Spleen (tissue), 13 donors: Measurements from ENCODE around the gene IKBKG. TPM values are rescaled to one million over a fixed set of nuclear protein-coding genes. Genes with fewer than 3 reads are reported as not detected.
"Not testable (repeated sequence)": the region's sequence is repeated elsewhere in the genome, so short reads cannot be mapped to it uniquely, and the experiment has no call there.

Experiments
- DNase-seq: peaks from one replicate; pipeline ENCODE4 v3.0.0-alpha.2; 2020
- H3K27ac ChIP-seq, 8 donors: fragments of 200-600 bp; sonication (generic) in 7 of 8; 1 replicate in 4 of 8; 2 replicates in 4 of 8; pipeline versions ENCODE4 v1.5.0 to v1.8.0; 2016 to 2021; ENCODE audit warnings: inconsistent platforms in 4 of 8, mild to moderate bottlenecking in 4 of 8, moderate library complexity in 1 of 8
- H3K27me3 ChIP-seq, 7 donors: fragments of 200-600 bp; sonication (generic) in 6 of 7; replicated peaks in 1 of 7; 1 replicate in 4 of 7; 2 replicates in 3 of 7; pipeline versions ENCODE4 v1.5.0 to v1.8.0; 2016 to 2021; ENCODE audit warnings: inconsistent platforms in 3 of 7, mild to moderate bottlenecking in 1 of 7
- H3K36me3 ChIP-seq, 6 donors: fragments of 200-600 bp; sonication (generic) in 5 of 6; 1 replicate in 4 of 6; 2 replicates in 2 of 6; pipeline versions ENCODE4 v1.5.0 to v1.8.0; 2016 to 2021; ENCODE audit warnings: inconsistent platforms in 2 of 6
- H3K4me1 ChIP-seq, 6 donors: fragments of 200-600 bp; sonication (generic) in 5 of 6; 1 replicate in 3 of 6; 2 replicates in 3 of 6; pipeline versions ENCODE4 v1.5.0 to v1.8.0; 2016 to 2021; ENCODE audit warnings: inconsistent platforms in 3 of 6
- H3K4me3 ChIP-seq, 8 donors: fragments of 200-600 bp; sonication (generic) in 7 of 8; 1 replicate in 4 of 8; 2 replicates in 4 of 8; pipeline versions ENCODE4 v1.5.0 to v1.8.0; 2016 to 2021; ENCODE audit warnings: inconsistent platforms in 4 of 8, mild to moderate bottlenecking in 4 of 8, moderate library complexity in 2 of 8
- H3K9me3 ChIP-seq, 8 donors: fragments of 200-600 bp; sonication (generic) in 7 of 8; 1 replicate in 4 of 8; 2 replicates in 4 of 8; pipeline versions ENCODE4 v1.5.0 to v1.8.0; 2016 to 2021; ENCODE audit warnings: inconsistent platforms in 4 of 8
- POLR2A ChIP-seq, 3 donors: fragments of 450-650 bp; IDR thresholded peaks; one replicate each; pipeline ENCODE4 v1.5.1; 2017; ENCODE audit warnings: antibody characterized with exemption in 3 of 3, mild to moderate bottlenecking in 1 of 3
- POLR2AphosphoS5 ChIP-seq, 3 donors: sonication (generic); formaldehyde crosslinking; IDR thresholded peaks; one replicate each; pipeline ENCODE4 v1.5.1; 2017; ENCODE audit warnings: antibody characterized with exemption in 3 of 3
- WGBS, 5 donors: extraction: QIAGEN DNeasy Blood & Tissue Kit in 3 of 5; methylation state at CpG; one replicate each; pipeline versions ENCODE4 v1.1.5 to v1.1.7; 2013 to 2018; 5-methylcytosine and 5-hydroxymethylcytosine counted together
- intact Hi-C: fragments of 100-400 bp; cut with DNase I; formaldehyde crosslinking; loops from one replicate; pipeline ENCODE4 v1.15.0; 2023; ENCODE audit warnings: low total_unique reads
- long read RNA-seq, 2 donors: transcript quantifications; one replicate each; lab custom pipeline, GENCODE V29; 2026
- polyA plus RNA-seq, 3 donors: library from polyadenylated mRNA; stranded (reverse); fragments of 200-250 nt; gene quantifications; one replicate each; pipeline ENCODE4 v1.2.1, GENCODE V29; 2013
- total RNA-seq, 7 donors: library from RNA; depleted of rRNA in 3 of 7; stranded (reverse); fragments of >200 nt in 3 of 7; fragmentation: NEBNext Ultra II Directional in 4 of 7; extraction: Animal tissue kit (Norgen Biotek cat#: 25700) in 4 of 7; gene quantifications; one replicate each; pipeline versions ENCODE4 v1.1.0 to v1.2.1, GENCODE V29; 2016 to 2021
- TF ChIP-seq, protein P1 (sequence below), 11 experiments: fragments of 200-600 bp in 7 of 11; fragments of 450-650 bp in 4 of 11; sonication (generic) in 4 of 11; IDR thresholded peaks in 8 of 11; conservative IDR thresholded peaks in 3 of 11; 1 replicate in 7 of 11; 2 replicates in 4 of 11; pipeline versions ENCODE4 v1.4.0 to v1.8.0; 2016 to 2021; ENCODE audit warnings: antibody characterized with exemption in 11 of 11, inconsistent platforms in 4 of 11, mild to moderate bottlenecking in 1 of 11
- donor health status: healthy with polysubstance abuse.
- donor health status: DM: no; HTN: no; CAD: no; lungs with moderate emphysema.
- donor health status: DM: no; HTN: no; CAD: no.
- donor health status: Bipolar disorder and iron deficiency.
- donor health status: healthy.
- donor health status: DM: no; HTN: no; CAD: no.
- donor health status: DM: yes; HTN: yes; CAD: no.

Gene IKBKG, protein sequence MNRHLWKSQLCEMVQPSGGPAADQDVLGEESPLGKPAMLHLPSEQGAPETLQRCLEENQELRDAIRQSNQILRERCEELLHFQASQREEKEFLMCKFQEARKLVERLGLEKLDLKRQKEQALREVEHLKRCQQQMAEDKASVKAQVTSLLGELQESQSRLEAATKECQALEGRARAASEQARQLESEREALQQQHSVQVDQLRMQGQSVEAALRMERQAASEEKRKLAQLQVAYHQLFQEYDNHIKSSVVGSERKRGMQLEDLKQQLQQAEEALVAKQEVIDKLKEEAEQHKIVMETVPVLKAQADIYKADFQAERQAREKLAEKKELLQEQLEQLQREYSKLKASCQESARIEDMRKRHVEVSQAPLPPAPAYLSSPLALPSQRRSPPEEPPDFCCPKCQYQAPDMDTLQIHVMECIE
- total RNA-seq (10 to 100 TPM; 18.9 to 66.6 (median 39.1) TPM), polyA plus RNA-seq (10 to 100 TPM; 21.5 to 52.8 (median 49.9) TPM)
- long read RNA-seq, donor 1, transcript IKBKG-206 (10 exons, 2,299 nt), result major isoform, 6 of 8 reads
- long read RNA-seq, donor 1, partial matches to known transcripts, result 0 of 8 reads
- long read RNA-seq, donor 1, other reads (novel, unspliced or antisense), result 0 of 8 reads
- long read RNA-seq, donor 2, transcript IKBKG-206 (10 exons, 2,299 nt), result major isoform, 5 of 7 reads
- long read RNA-seq, donor 2, partial matches to known transcripts, result 0 of 7 reads
- long read RNA-seq, donor 2, other reads (novel, unspliced or antisense), result 0 of 7 reads

DNA sequence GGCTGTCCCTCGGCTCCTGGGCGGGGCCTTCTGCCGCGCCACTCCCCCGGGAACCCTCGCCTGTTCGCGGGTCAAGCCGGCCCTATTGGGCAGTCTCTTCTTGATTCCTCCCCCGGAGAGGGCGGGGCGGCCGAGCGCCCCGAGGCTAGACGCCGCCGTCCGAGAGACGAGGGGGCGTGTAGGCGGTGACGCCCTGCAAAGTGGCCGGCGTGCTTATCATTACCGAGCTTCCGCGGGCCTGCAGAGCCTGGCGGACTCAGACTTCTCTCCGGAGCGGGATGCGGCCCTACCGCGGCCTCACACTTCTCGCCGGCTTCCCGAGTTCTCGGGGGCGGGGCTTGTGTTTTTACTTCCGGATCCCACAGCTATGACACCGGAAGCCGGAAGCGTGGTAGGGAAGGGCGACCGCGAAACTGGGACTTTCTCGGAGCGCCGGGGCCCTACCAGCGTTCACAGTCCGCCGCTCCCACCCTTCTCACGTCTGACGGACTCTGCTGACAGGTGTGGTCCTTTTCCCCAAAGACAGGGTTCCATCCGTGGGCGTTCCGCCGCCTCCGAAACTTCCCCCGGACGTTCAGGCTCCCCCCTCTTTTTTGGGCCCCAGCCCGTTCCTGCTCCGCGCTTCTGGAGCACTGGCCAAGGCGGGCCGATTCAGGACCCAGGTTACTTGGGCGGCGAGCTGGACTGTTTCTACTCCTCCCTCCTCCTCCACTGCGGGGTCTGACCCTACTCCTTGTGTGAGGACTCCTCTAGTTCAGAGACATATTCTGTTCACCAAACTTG, at the start of gene IKBKG:
Gene IKBKG, plus strand, starts transcription at position 376 of the 783 bp plus-strand sequence. CDS start 4,383 bp downstream, outside the sequence.
- WGBS, 5 donors, result 0 to 58% (median 0%) methylated on average over 11 to 69 of the region's 69 CpGs
- intact Hi-C loops, result no loop called here
- Histone ChIP-seq H3K27ac (peak within 1 kb of the TSS; percentile 82 to 97 (median 92)), H3K27me3 (no peaks in the 10 kb centered on the region), H3K4me1 (peaks cover 11 to 78% (median 57%) of the 10 kb centered on the region in 6 donors), H3K4me3 (peak within 1 kb of the TSS; percentile 53 to 81 (median 66)), H3K9me3 (no peaks in the 10 kb centered on the region), H3K36me3 (peaks cover 0 to 28% (median 0%) of the 10 kb centered on the region in 6 donors)
- DNase-seq, result no peak
- peak; percentile 74 to 87 (median 74) for TF ChIP-seq POLR2AphosphoS5 (IDR thresholded peaks at IDR 0.05)
- TF ChIP-seq POLR2A (IDR thresholded peaks at IDR 0.05), result peak in 2 of 3 donors; percentile 6 to 40
- TF ChIP-seq, protein P1, sequence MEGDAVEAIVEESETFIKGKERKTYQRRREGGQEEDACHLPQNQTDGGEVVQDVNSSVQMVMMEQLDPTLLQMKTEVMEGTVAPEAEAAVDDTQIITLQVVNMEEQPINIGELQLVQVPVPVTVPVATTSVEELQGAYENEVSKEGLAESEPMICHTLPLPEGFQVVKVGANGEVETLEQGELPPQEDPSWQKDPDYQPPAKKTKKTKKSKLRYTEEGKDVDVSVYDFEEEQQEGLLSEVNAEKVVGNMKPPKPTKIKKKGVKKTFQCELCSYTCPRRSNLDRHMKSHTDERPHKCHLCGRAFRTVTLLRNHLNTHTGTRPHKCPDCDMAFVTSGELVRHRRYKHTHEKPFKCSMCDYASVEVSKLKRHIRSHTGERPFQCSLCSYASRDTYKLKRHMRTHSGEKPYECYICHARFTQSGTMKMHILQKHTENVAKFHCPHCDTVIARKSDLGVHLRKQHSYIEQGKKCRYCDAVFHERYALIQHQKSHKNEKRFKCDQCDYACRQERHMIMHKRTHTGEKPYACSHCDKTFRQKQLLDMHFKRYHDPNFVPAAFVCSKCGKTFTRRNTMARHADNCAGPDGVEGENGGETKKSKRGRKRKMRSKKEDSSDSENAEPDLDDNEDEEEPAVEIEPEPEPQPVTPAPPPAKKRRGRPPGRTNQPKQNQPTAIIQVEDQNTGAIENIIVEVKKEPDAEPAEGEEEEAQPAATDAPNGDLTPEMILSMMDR (IDR thresholded peaks at IDR 0.05 in 8 of 11, conservative IDR thresholded peaks at IDR 0.05 in 3 of 11), result no peak

DNA sequence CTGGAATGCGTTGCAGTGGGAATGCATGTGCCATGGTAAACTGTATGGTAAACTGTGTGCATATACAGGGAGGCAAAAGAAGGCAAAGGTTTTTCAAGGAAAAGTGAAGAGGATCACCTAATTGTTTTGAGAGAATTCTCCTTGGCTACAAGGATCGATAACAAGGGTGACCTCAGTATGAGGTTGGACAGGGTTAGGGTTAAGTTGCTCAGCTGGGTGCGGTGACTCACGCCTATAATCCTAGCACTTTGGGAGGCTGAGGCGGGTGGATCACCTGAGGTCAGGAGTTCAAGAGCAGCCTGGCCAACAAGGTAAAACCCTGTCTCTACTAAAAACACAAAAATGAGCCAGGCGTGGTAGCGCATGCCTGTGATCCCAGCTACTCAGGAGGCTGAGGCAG, 46.0 kb upstream of the IKBKG start:
- H3K4me3 ChIP-seq, H3K4me1 ChIP-seq, intact Hi-C loops, H3K9me3 ChIP-seq, DNase-seq, H3K27me3 ChIP-seq, H3K27ac ChIP-seq: not testable (repeated sequence)
- WGBS, 5 donors, result 88 to 95% (median 90%) methylated on average over 4 to 7 of the region's 7 CpGs
- peaks cover 0 to 17% (median 3%) of the 10 kb centered on the region in 6 donors for H3K36me3 ChIP-seq

DNA sequence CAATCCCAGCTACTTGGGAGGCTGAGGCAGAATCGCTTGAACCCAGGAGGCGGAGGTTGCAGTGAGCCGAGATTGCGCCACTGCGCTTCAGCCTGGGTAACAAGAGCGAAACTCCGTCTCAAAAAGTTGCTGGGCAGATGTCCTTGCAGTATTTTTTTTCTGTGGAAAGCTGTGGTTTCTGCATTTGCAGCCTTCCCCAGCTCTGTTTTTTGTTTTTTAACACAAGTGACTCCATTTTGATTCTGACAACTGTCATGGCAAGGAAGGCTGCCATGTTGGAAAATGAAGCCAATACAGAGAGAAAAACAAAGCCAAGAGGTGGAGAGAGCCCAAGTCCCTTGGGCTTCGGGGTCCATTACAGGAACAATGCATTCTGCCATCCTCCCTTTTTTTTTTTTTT, 45.3 kb upstream of the IKBKG start:
- TF ChIP-seq, protein P1 (IDR thresholded peaks at IDR 0.05 in 8 of 11, conservative IDR thresholded peaks at IDR 0.05 in 3 of 11), result no peak
- TF ChIP-seq POLR2A (IDR thresholded peaks at IDR 0.05) (no peak), POLR2AphosphoS5 (IDR thresholded peaks at IDR 0.05) (no peak)
- DNase-seq, result no peak
- intact Hi-C loops, result no loop called here
- H3K36me3 ChIP-seq, result peaks cover 0 to 23% (median 9%) of the 10 kb centered on the region in 6 donors
- no peak overlapping the region for H3K27ac ChIP-seq
- H3K4me3 ChIP-seq, result no peak overlapping the region
- no peaks in the 10 kb centered on the region for H3K4me1 ChIP-seq
- 77 to 96% (median 83%) methylated on average over 8 of the region's 8 CpGs for WGBS, 5 donors
- no peaks in the 10 kb centered on the region for H3K27me3 ChIP-seq
- H3K9me3 ChIP-seq, result no peaks in the 10 kb centered on the region

DNA sequence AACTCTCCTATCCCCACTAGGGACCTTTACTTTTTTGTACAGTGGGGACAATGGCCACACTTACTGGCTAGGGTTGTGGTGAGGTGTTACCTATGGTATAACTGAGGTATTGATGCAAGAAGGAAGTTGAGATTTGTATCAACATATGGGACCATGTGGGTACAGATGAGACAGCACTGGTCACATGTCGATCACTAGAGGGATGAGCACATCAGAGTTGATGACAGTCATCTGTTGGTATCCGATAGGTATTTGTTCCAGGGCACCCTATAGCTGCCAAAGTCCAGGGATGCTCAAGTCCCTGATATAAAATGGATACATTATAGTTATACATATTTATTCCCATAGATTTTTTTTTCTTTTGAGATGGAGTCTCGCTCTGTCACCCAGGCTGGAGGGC, 44.4 kb upstream of the IKBKG start:
- no peak overlapping the region for H3K4me3 ChIP-seq
- WGBS, 5 donors, result 82 to 95% (median 84%) methylated on average over 3 of the region's 3 CpGs
- intact Hi-C loops, result no loop called here
- peaks cover 0 to 32% (median 11%) of the 10 kb centered on the region in 6 donors for H3K36me3 ChIP-seq
- DNase-seq, result no peak
- no peaks in the 10 kb centered on the region for H3K27me3 ChIP-seq
- H3K27ac ChIP-seq, result no peak overlapping the region
- H3K4me1 ChIP-seq, result no peaks in the 10 kb centered on the region
- H3K9me3 ChIP-seq, result no peaks in the 10 kb centered on the region
- TF ChIP-seq, protein P1 (IDR thresholded peaks at IDR 0.05 in 8 of 11, conservative IDR thresholded peaks at IDR 0.05 in 3 of 11), result no peak
- TF ChIP-seq POLR2A (IDR thresholded peaks at IDR 0.05) (no peak), POLR2AphosphoS5 (IDR thresholded peaks at IDR 0.05) (no peak)
